Sigmoid colon (tissue), 7 donors: ENCODE measurements around the gene RAB37. TPM values are rescaled to one million over a fixed set of nuclear protein-coding genes. Genes with fewer than 3 reads are reported as not detected.

Experiments
- DNase-seq: peaks from one replicate; pipeline ENCODE4 v3.0.0-alpha.2; 2019
- H3K27ac ChIP-seq, 4 donors: fragments of 200-600 bp; sonication (generic); one replicate each; pipeline ENCODE4 v1.5.1; 2016 to 2019; ENCODE audit warnings: mild to moderate bottlenecking in 1 of 4
- H3K27me3 ChIP-seq, 3 donors: fragments of 200-600 bp; sonication (generic); one replicate each; pipeline ENCODE4 v1.5.1; 2019; ENCODE audit warnings: mild to moderate bottlenecking in 1 of 3
- H3K36me3 ChIP-seq, 4 donors: fragments of 200-600 bp; sonication (generic); one replicate each; pipeline ENCODE4 v1.5.1; 2016 to 2019
- H3K4me1 ChIP-seq, 4 donors: fragments of 200-600 bp; sonication (generic); one replicate each; pipeline ENCODE4 v1.5.1; 2017 to 2019
- H3K4me3 ChIP-seq, 4 donors: fragments of 200-600 bp; sonication (generic); one replicate each; pipeline ENCODE4 v1.5.1; 2017 to 2019; ENCODE audit warnings: mild to moderate bottlenecking in 2 of 4, moderate library complexity in 1 of 4
- H3K9me3 ChIP-seq, 4 donors: fragments of 200-600 bp in 3 of 4; sonication (generic) in 3 of 4; one replicate each; pipeline versions ENCODE4 v1.5.1 to v1.6.1; 2013 to 2019
- EP300 ChIP-seq, 4 donors: sonication (generic); formaldehyde crosslinking; IDR thresholded peaks; one replicate each; pipeline ENCODE4 v1.6.1; 2017; ENCODE audit warnings: antibody characterized with exemption in 4 of 4
- POLR2A ChIP-seq, 2 donors: fragments of 450-650 bp; IDR thresholded peaks; one replicate each; pipeline ENCODE4 v1.6.1; 2016; ENCODE audit warnings: antibody characterized with exemption in 2 of 2, mild to moderate bottlenecking in 2 of 2, moderate library complexity in 2 of 2
- POLR2AphosphoS5 ChIP-seq, 4 donors: sonication (generic); formaldehyde crosslinking; IDR thresholded peaks; one replicate each; pipeline ENCODE4 v1.6.1; 2017; ENCODE audit warnings: antibody characterized with exemption in 4 of 4
- WGBS, 2 donors: extraction: QIAGEN DNeasy Blood & Tissue Kit; methylation state at CpG; one replicate each; pipeline ENCODE4 v1.1.7; 2013; 5-methylcytosine and 5-hydroxymethylcytosine counted together
- intact Hi-C: fragments of 100-400 bp; cut with DNase I; formaldehyde crosslinking; loops from one replicate; pipeline ENCODE4 v1.15.1; 2023
- polyA plus RNA-seq, 3 donors: library from polyadenylated mRNA; stranded (reverse); fragments of 200-250 nt; gene quantifications; one replicate each; pipeline ENCODE4 v1.2.3, GENCODE V29; 2013
- total RNA-seq, 4 donors: library from RNA; depleted of rRNA; stranded (reverse); fragments of >200 nt; gene quantifications; one replicate each; pipeline ENCODE4 v1.1.0, GENCODE V29; 2016
- TF ChIP-seq, protein P1 (sequence below), 4 experiments: fragments of 450-650 bp in 3 of 4; fragments of 200-600 bp in 1 of 4; IDR thresholded peaks; one replicate each; pipeline ENCODE4 v1.5.1; 2016 to 2019; ENCODE audit warnings: antibody characterized with exemption in 4 of 4, mild to moderate bottlenecking in 3 of 4, moderate library complexity in 2 of 4
- donor health status: healthy with polysubstance abuse.
- donor health status: Bipolar disorder and iron deficiency.
- donor health status: healthy.

The RAB37 gene
- total and polyA plus RNA-seq, 7 donors: 0.54 to 28.8 (median 4.1) TPM

DNA sequence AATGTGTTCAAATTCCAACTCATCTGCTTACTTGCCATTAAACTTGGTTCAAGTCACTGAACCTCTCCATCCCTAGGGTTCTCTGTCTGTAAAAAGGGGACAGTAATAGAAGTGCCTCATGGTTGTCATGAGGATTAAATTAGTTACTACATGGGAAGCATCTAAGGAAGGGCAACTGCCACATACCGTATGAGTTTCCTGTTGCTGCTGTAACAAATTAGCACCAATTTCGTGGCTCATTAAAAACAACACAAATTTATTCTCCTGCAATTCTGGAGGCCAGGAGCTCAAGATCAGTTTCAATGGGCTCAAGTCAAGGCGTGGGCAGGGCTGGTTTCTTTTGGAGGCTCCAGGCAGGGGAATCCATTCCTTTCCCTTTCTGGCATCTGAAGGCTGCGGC lies 43.0 kb upstream of the RAB37 start:
- no peak for TF ChIP-seq POLR2A (IDR thresholded peaks at IDR 0.05)
- TF ChIP-seq POLR2AphosphoS5 (IDR thresholded peaks at IDR 0.05): no peak
- TF ChIP-seq, protein P1, sequence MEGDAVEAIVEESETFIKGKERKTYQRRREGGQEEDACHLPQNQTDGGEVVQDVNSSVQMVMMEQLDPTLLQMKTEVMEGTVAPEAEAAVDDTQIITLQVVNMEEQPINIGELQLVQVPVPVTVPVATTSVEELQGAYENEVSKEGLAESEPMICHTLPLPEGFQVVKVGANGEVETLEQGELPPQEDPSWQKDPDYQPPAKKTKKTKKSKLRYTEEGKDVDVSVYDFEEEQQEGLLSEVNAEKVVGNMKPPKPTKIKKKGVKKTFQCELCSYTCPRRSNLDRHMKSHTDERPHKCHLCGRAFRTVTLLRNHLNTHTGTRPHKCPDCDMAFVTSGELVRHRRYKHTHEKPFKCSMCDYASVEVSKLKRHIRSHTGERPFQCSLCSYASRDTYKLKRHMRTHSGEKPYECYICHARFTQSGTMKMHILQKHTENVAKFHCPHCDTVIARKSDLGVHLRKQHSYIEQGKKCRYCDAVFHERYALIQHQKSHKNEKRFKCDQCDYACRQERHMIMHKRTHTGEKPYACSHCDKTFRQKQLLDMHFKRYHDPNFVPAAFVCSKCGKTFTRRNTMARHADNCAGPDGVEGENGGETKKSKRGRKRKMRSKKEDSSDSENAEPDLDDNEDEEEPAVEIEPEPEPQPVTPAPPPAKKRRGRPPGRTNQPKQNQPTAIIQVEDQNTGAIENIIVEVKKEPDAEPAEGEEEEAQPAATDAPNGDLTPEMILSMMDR (IDR thresholded peaks at IDR 0.05): no peak
- TF ChIP-seq EP300 (IDR thresholded peaks at IDR 0.05): no peak
- Histone ChIP-seq H3K27me3 (peaks cover 0 to 5% (median 0%) of the 10 kb centered on the region in 3 donors), H3K27ac (no peak overlapping the region), H3K4me3 (no peak overlapping the region), H3K36me3 (no peaks in the 10 kb centered on the region), H3K9me3 (no peaks in the 10 kb centered on the region), H3K4me1 (no peaks in the 10 kb centered on the region)
- DNase-seq: no peak
- intact Hi-C loops: no loop called here
- WGBS, 2 donors: 84 to 89% methylated on average over 4 of the region's 4 CpGs

DNA sequence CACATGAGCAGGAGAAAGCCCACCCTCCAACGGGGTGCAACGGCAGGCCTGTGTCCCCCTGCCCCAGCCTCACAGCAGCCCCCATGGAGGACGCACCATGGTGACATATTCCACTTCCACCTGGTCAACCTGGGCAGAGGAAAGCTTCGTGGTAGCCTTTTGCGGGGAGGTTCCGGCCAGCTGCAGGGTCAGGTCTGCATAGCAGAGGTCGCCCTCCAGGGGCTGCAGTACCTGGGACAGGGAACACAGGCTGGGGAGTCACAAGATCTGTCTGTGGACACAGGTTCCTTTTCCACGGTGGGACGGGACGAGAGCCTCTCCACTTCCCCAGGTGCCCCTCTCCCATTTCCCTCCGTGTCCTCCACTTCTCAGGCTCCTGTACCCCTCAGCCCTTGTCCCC lies 41.4 kb upstream of the RAB37 start:
- H3K9me3 ChIP-seq: no peaks in the 10 kb centered on the region
- no peak overlapping the region for H3K4me3 ChIP-seq
- TF ChIP-seq POLR2AphosphoS5 (IDR thresholded peaks at IDR 0.05) (no peak), EP300 (IDR thresholded peaks at IDR 0.05) (no peak), POLR2A (IDR thresholded peaks at IDR 0.05) (no peak)
- TF ChIP-seq, protein P1 (IDR thresholded peaks at IDR 0.05): no peak
- no peaks in the 10 kb centered on the region for H3K36me3 ChIP-seq
- peaks cover 0 to 5% (median 0%) of the 10 kb centered on the region in 3 donors for H3K27me3 ChIP-seq
- H3K4me1 ChIP-seq: no peaks in the 10 kb centered on the region
- H3K27ac ChIP-seq: no peak overlapping the region
- intact Hi-C loops: no loop called here
- 79 to 86% methylated on average over 11 of the region's 11 CpGs for WGBS, 2 donors
- DNase-seq: no peak

DNA sequence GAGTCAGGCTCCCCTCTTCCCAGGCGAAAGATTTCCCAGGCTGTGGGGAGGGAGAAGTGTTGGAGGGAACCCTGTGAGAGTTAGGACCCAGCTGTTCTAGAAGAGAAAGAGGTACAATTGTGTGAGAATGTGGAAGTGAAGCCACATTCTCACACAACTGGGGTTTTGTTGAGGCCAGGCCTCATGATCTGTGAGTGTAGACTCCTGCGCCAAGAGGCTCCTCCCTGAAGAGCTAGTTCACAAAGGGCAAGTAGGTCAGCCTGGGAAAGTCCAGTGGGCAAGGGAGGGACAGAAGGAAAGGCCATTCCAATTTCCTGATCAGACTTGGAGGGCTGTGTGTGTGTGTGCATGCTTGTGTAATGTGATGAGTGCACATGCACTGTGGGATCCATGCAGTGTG lies 39.5 kb upstream of the RAB37 start:
- no peak for TF ChIP-seq POLR2A (IDR thresholded peaks at IDR 0.05)
- TF ChIP-seq, protein P1 (IDR thresholded peaks at IDR 0.05): no peak
- TF ChIP-seq EP300 (IDR thresholded peaks at IDR 0.05): no peak
- no peak for TF ChIP-seq POLR2AphosphoS5 (IDR thresholded peaks at IDR 0.05)
- Histone ChIP-seq H3K27ac (no peak overlapping the region), H3K9me3 (no peaks in the 10 kb centered on the region), H3K4me3 (no peak overlapping the region), H3K4me1 (no peaks in the 10 kb centered on the region), H3K27me3 (peaks cover 0 to 5% (median 0%) of the 10 kb centered on the region in 3 donors), H3K36me3 (no peaks in the 10 kb centered on the region)
- WGBS, 2 donors: 81 to 85% methylated on average over 2 of the region's 2 CpGs
- intact Hi-C loops: no loop called here
- DNase-seq: no peak

DNA sequence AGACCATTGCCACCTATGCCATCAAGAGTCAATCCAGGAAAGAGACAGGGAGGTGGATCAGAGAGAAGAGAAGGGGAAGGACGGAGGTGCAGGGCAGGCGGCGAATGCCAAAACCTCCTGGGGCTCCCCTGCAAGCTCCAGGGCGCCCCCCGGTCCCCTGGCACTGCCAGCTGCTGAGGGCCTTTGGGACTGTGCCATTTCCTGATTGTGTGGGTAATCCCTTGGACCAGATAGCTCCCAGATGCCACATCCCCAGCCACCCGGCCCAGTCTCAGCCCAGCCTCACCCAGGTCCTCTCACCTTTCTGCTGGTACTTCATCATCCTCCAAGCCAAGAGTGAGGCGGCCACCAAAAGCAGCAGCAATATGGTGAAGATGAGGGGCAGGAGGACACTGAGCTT lies 39.0 kb upstream of the RAB37 start:
- Histone ChIP-seq H3K27ac (no peak overlapping the region), H3K36me3 (no peaks in the 10 kb centered on the region), H3K4me3 (no peak overlapping the region), H3K27me3 (peaks cover 0 to 5% (median 0%) of the 10 kb centered on the region in 3 donors), H3K9me3 (no peaks in the 10 kb centered on the region), H3K4me1 (no peaks in the 10 kb centered on the region)
- no peak for TF ChIP-seq POLR2AphosphoS5 (IDR thresholded peaks at IDR 0.05)
- TF ChIP-seq, protein P1 (IDR thresholded peaks at IDR 0.05): no peak
- no peak for TF ChIP-seq EP300 (IDR thresholded peaks at IDR 0.05)
- TF ChIP-seq POLR2A (IDR thresholded peaks at IDR 0.05): no peak
- DNase-seq: no peak
- intact Hi-C loops: no loop called here
- WGBS, 2 donors: 79 to 83% methylated on average over 7 of the region's 7 CpGs

DNA sequence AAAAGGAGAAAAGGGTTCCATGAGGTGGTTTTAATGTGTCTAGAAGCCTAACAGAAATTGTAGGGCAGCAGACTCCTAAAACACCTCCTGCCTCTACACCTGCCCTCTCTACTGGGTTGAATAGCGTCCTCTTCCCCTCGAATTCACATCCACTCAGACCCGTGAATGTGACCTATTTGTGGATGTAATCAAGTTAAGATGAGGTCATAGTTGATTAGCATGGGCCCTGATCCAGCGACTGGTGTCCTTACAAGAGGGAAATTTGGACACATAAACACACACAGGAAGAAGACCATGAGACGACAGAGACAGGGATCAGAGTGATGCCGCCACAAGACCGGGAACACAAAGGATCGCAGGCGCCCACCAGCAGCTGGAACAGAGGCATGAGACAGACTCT lies 37.8 kb upstream of the RAB37 start:
- TF ChIP-seq EP300 (IDR thresholded peaks at IDR 0.05) (no peak), POLR2AphosphoS5 (IDR thresholded peaks at IDR 0.05) (no peak)
- no peaks in the 10 kb centered on the region for H3K9me3 ChIP-seq
- no peaks in the 10 kb centered on the region for H3K36me3 ChIP-seq
- H3K4me1 ChIP-seq: no peaks in the 10 kb centered on the region
- peaks cover 0 to 5% (median 0%) of the 10 kb centered on the region in 3 donors for H3K27me3 ChIP-seq
- 68 to 82% methylated on average over 9 of the region's 9 CpGs for WGBS, 2 donors
- no peak for DNase-seq
- intact Hi-C loops: no loop called here
- no peak overlapping the region for H3K4me3 ChIP-seq
- no peak overlapping the region for H3K27ac ChIP-seq
